ENCODE measurements around the gene RAX.

- TF ChIP-seq CTCF (IDR thresholded peaks at IDR 0.05 in 8 of 11, conservative IDR thresholded peaks at IDR 0.05 in 3 of 11), result no peak
- TF ChIP-seq POLR2A (IDR thresholded peaks at IDR 0.05), result no peak
Observed at GRCh38 chr18:59263661-59264060, 9.6 kb downstream of the RAX start.
